Mesenteric fat pad (tissue), 1 donor: ENCODE results near the gene NEU2. TPM values are rescaled to one million over a fixed set of nuclear protein-coding genes. Genes with fewer than 3 reads are reported as not detected.
"Not testable (repeated sequence)": the region's sequence is repeated elsewhere in the genome, so short reads cannot be mapped to it uniquely, and the experiment has no call there.

Experiments
- DNase-seq: peaks from one replicate; pipeline ENCODE4 v3.0.0-alpha.2; 2020; ENCODE audit warnings: low spot score
- total RNA-seq: library from RNA; stranded (reverse); fragmentation: NEBNext Ultra II Directional; extraction: Animal tissue kit (Norgen Biotek cat#: 25700); gene quantifications from one replicate; pipeline ENCODE4 v1.2.1, GENCODE V29; 2021
- donor health status: DM: yes; HTN: yes; CAD: no.

Gene NEU2
- total RNA-seq, 1 donor from 2014 or later = not detected

- DNase-seq = no peak
These were observed 22.9 kb downstream of the NEU2 start for GRCh38 chr2:233055362-233055761.

GRCh38 chr2:233056961-233057605, 24.6 kb downstream of the NEU2 start:
- peak; percentile 53 for DNase-seq

GRCh38 chr2:233058717-233059546, 26.5 kb downstream of the NEU2 start:
- peak; percentile 76 for DNase-seq

- DNase-seq = peak; percentile 83
These were observed 27.0 kb downstream of the NEU2 start for GRCh38 chr2:233059547-233059796.

GRCh38 chr2:233059797-233060500, 27.5 kb downstream of the NEU2 start, which contains the start of gene INPP5D:
Gene INPP5D, plus strand, starts transcription at chr2:233060342. Its CDS starts 137 bp downstream, at chr2:233060479.
- peak; percentile 90 for DNase-seq

- DNase-seq = peak; percentile 88
These were observed 28.1 kb downstream of the NEU2 start for GRCh38 chr2:233060501-233060979.

GRCh38 chr2:233060980-233061590, 28.6 kb downstream of the NEU2 start:
- peak; percentile 85 for DNase-seq

GRCh38 chr2:233061591-233062450, 29.3 kb downstream of the NEU2 start:
- DNase-seq = peak; percentile 88

- peak; percentile 47 for DNase-seq
These were observed 30.0 kb downstream of the NEU2 start for GRCh38 chr2:233062451-233062850.

GRCh38 chr2:233062946-233063268, 30.4 kb downstream of the NEU2 start:
- DNase-seq = peak; percentile 81

GRCh38 chr2:233063269-233063975, 30.9 kb downstream of the NEU2 start:
- DNase-seq = peak; percentile 74

GRCh38 chr2:233063976-233064411, 31.5 kb downstream of the NEU2 start:
- peak; percentile 74 for DNase-seq

GRCh38 chr2:233064530-233065199, 32.2 kb downstream of the NEU2 start:
- peak; percentile 39 for DNase-seq

GRCh38 chr2:233065200-233065589, 32.7 kb downstream of the NEU2 start:
- not testable (repeated sequence) for DNase-seq

- peak; percentile 35 for DNase-seq
These were observed 33.5 kb downstream of the NEU2 start for GRCh38 chr2:233065954-233066470.

- DNase-seq = no peak
These were observed 36.4 kb downstream of the NEU2 start for GRCh38 chr2:233068762-233069418.

- no peak for DNase-seq
These were observed 40.4 kb downstream of the NEU2 start for GRCh38 chr2:233072838-233073237.

- peak; percentile 84 for DNase-seq
These were observed 41.6 kb downstream of the NEU2 start for GRCh38 chr2:233074106-233074505.
